Mononuclear cell (primary cell): ENCODE data around the gene VSIG8. TPM values are rescaled to one million over a fixed set of nuclear protein-coding genes. Genes with fewer than 3 reads are reported as not detected.

Experiments
- H3K27me3 ChIP-seq: 2 replicates; pipeline ENCODE4 v1.6.0; 2011; ENCODE audit warnings: low read length, control low read depth; ENCODE audit not compliant: insufficient read depth
- H3K4me1 ChIP-seq: 2 replicates; pipeline ENCODE4 v1.5.1; 2011; ENCODE audit warnings: mild to moderate bottlenecking, low read length, control low read depth; ENCODE audit not compliant: insufficient read depth
- H3K4me3 ChIP-seq: 2 replicates; pipeline ENCODE4 v1.5.1; 2011; ENCODE audit warnings: mild to moderate bottlenecking, low read length, moderate library complexity
- H3K9me3 ChIP-seq: 2 replicates; pipeline ENCODE4 v1.5.1; 2011; ENCODE audit warnings: low read depth, mild to moderate bottlenecking, control low read depth, low read length
- total RNA-seq: library from RNA; depleted of rRNA; stranded (reverse); fragments of >200 nt; gene quantifications from one replicate; pipeline ENCODE4 v1.2.3, GENCODE V29; 2012

VSIG8 gene
- total RNA-seq, 1 donor = 0.10 TPM

DNA sequence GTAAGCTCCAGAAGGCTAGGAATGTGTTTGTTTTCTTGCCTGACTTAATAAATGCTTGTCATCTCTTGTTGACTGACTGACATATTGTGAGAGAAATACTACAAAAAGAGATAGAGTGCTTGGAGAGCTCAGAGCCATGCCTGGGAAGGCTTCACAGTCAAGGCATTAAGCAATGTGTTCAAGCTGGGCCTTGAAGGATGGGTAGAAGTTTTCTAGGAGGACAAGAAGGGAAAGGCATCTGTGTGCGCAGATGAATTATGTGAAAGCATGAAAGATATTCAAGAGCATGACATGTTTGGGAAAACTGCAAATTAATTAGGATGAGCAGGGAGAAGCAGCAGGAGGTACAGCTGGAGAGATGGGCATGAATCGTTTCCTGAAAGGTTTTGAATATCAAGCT lies 30.1 kb downstream of the VSIG8 start:
- peaks cover 27% of the 10 kb centered on the region for H3K4me1 ChIP-seq
- H3K9me3 ChIP-seq = no peaks in the 10 kb centered on the region
- H3K4me3 ChIP-seq = no peak overlapping the region
- H3K27me3 ChIP-seq = no peaks in the 10 kb centered on the region

DNA sequence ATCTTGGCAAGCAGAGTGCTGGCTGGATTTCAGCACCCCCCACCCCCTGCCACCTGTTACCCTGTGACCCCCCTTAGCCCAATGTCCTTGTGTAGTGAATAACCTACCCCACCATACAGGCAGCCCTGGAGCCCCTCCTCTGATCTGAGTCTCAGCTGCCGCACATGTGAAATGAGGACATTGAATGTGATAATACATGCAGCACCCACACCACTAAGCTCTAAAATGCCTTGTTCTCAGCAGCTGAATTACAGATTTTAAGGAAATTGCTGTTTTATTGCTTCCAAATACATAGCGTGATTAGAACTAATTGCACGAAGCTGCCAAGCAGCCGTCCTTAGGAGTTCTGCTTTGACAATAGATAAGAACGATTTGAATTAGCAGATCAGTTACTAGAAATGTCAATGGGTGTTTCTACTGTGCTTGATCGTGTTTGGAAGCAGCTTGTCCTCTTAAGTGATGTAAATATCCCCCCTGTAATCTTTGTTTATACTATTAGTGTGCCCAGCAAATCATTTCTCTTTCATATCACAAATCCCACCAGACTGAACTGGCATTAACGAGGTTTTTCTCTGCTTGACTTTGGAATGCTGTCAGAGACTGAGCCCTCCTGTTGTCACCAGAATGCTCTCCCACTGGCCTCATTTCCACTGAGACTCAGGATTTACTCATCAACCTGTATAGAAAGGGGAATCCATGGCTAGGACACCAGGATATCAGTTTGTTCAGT lies 30.9 kb downstream of the VSIG8 start:
- Histone ChIP-seq H3K4me3 (no peak overlapping the region), H3K27me3 (no peaks in the 10 kb centered on the region), H3K4me1 (peaks cover 34% of the 10 kb centered on the region), H3K9me3 (no peaks in the 10 kb centered on the region)

DNA sequence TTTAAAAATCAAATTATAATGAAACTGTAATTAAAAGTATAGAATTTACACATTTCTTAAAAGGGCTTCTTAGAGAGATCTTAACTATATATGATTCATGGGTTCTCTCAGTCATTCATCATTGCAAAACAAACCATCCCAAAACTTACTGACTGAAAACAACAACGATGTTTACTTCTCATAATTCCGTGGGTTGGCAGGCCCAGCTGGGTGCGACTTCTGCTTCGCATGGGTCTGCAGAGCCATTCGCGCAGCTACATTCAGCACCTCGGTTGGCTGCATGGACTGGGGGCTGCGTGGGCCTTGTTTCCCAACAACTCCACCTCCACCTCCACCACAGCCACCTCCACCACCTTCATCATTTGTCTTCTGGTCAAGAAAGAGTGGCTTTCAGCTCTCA lies 31.7 kb downstream of the VSIG8 start:
- no peak overlapping the region for H3K4me3 ChIP-seq
- peaks cover 43% of the 10 kb centered on the region for H3K4me1 ChIP-seq
- no peaks in the 10 kb centered on the region for H3K27me3 ChIP-seq
- H3K9me3 ChIP-seq = no peaks in the 10 kb centered on the region

DNA sequence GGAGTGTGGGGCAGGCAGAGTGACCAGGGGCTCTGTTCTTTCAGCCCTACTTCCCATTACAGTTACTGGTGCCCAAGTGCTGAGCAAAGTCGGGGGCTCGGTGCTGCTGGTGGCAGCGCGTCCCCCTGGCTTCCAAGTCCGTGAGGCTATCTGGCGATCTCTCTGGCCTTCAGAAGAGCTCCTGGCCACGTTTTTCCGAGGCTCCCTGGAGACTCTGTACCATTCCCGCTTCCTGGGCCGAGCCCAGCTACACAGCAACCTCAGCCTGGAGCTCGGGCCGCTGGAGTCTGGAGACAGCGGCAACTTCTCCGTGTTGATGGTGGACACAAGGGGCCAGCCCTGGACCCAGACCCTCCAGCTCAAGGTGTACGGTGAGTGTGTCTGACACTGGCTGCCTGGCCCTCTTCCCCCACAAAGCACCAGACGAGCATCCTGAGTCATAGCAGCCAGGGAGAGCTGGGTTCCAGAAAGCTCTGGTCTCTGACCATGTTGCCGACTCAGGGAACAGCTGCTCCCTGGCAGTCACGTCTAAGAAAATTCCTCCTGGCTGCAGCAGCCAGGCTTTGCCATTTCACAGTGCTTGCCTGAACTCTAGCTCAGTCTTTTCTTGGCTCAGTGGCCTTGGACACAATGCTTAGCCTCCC lies 32.5 kb downstream of the VSIG8 start:
- H3K4me1 ChIP-seq = peaks cover 51% of the 10 kb centered on the region

DNA sequence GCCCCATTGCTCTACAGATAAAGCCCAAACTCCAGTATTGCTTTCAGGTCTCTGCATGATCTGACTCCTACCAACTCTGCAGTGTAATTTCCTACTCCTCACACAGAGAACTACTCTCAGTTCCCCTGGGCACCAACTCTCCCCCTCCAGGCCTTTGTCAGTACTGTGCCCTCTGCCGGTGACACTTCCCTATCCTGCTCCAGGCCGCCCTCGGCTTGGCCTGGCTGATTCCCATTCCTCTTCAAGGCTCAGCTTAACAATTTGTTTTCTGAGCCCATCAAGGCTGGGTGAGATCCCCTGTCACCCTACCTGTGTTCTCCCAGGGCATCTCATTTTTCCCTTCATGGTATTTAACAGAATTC lies 33.2 kb downstream of the VSIG8 start:
- no peaks in the 10 kb centered on the region for H3K9me3 ChIP-seq
- no peak overlapping the region for H3K4me3 ChIP-seq
- H3K27me3 ChIP-seq = no peaks in the 10 kb centered on the region
- H3K4me1 ChIP-seq = peaks cover 55% of the 10 kb centered on the region

More for the DNA sequence above, 32.5 kb downstream of the VSIG8 start:
- Histone ChIP-seq H3K4me3 (no peak overlapping the region), H3K9me3 (no peaks in the 10 kb centered on the region), H3K27me3 (no peaks in the 10 kb centered on the region)

DNA sequence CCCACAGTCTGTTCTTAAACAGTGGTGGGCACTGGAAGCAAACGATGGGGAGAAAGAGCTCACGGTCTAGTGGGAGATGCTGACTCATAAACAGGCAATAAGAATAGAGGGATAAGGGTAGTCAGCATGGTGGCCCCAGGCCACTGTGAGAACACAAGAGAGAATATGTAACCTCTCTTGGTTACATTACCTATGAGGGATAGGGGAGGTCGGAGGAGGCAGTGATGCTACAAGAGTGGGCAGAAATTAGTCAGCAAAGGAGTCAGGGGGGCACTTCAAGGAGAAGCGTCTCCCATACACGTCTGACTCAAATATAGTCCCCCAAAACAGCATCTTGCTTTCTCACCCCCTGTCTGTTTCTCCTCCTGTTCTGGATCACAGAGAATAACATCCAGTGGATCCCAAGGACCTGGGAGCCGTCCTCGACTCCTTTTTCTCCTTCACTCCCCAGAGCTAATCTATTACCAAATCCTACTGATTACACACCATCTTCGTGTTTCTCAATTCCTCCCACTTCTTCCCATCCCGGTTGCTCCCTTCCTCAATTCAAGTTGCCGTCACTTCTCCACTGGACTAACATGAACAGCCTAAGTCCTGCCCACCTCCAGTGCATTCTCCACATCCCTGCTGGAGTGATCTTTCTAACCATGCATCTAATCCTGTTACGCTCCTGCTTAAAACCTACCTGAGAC lies 33.7 kb downstream of the VSIG8 start:
- Histone ChIP-seq H3K27me3 (no peaks in the 10 kb centered on the region), H3K4me1 (peaks cover 55% of the 10 kb centered on the region), H3K9me3 (no peaks in the 10 kb centered on the region), H3K4me3 (no peak overlapping the region)

DNA sequence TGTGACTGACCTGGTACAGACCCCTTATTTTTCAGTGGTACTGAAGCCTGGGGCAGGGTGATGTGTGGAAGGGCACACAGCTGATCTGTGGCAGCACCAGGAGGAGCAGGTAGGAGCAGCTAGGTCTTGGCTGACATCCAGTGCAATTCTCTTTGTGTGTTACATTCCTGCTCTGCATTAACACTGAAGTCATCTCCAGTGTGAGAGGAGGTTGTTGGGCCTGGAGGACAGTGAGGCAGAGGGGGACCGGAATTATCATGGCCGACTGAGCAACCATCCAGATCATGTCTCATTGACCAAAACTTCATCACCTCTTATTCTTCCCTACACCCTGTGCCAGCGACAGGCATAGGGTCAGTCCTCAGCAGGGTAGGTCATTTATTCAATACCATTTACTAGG lies 34.3 kb downstream of the VSIG8 start:
- H3K9me3 ChIP-seq = no peaks in the 10 kb centered on the region
- no peaks in the 10 kb centered on the region for H3K27me3 ChIP-seq
- H3K4me1 ChIP-seq = peaks cover 55% of the 10 kb centered on the region
- H3K4me3 ChIP-seq = no peak overlapping the region

DNA sequence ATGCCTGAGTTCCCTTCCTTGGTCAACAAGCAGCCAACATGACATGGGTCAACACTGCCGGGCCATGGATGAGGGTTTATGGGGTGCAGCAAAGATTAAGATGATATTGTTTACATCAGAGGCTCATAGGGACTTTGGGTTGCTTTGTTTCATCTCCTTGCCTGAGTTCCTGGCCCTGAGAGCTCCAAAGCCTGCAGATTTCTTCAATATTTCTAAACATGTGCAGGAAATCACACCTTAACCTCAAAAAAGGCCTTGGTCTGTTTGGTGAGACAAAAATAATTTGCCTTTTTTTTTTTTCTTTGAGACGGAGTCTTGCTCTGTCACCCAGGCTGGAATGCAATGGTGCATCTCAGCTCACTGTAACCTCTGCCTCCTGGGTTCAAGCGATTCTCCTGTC lies 34.9 kb downstream of the VSIG8 start:
- no peaks in the 10 kb centered on the region for H3K27me3 ChIP-seq
- peaks cover 55% of the 10 kb centered on the region for H3K4me1 ChIP-seq
- H3K4me3 ChIP-seq = no peak overlapping the region
- no peaks in the 10 kb centered on the region for H3K9me3 ChIP-seq

DNA sequence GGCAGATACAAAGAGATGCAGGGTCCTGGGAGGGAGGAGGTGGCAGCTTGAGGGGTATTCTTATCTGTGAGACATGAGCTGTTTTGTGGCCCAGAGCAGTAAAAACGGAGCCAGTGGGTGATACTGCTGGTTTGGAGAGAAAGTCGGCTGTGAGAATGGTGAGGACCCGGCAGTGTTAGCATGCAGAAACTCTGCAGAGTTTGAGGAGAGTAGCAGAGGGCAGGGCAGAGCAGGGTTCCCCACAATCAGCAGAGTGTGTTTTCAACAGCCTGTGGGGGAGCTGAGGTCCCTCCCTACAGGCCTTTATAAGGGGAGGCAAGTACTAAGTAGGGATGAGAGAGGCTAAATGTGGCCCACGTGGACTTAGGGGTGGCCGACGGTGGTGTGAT lies 35.4 kb downstream of the VSIG8 start:
- Histone ChIP-seq H3K4me1 (peaks cover 55% of the 10 kb centered on the region), H3K4me3 (no peak overlapping the region), H3K9me3 (no peaks in the 10 kb centered on the region), H3K27me3 (no peaks in the 10 kb centered on the region)

DNA sequence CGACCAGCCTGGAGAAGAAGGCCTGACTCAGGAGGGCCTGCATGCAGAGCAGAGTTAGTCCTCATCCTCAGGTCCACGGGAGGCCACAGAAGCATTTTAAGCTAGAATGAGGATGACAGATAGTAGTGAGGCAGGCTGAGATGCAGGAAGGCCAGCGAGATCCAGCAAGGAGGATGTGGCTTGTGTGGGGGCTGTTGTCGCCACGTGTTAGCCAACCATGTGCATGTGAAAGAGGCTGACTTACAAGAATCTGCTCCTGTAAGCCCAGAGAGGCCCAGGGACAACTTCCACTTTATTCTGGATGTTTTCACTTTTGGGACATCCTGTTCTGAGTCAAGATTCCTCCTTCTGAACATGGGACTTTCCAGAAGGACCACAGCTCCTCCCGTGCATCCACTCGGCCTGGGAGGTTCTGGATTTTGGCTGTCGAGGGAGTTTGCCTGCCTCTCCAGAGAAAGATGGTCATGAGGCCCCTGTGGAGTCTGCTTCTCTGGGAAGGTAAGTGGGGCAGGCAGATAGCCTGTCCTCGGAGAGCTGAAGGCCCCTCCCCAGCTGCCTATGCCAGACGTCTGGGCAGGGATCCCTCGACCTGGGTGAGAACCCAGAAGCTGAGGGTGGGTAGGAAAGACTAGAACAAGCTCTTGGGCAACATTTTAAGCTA lies 35.9 kb downstream of the VSIG8 start, which contains the start of gene SLAMF8:
SLAMF8 (plus strand) TSS at position 433 of the 661 bp plus-strand sequence; CDS start at position 459, 26 bp downstream.
- Histone ChIP-seq H3K4me1 (peaks cover 55% of the 10 kb centered on the region), H3K4me3 (no peak within 1 kb of the TSS), H3K27me3 (no peaks in the 10 kb centered on the region), H3K9me3 (no peaks in the 10 kb centered on the region)

DNA sequence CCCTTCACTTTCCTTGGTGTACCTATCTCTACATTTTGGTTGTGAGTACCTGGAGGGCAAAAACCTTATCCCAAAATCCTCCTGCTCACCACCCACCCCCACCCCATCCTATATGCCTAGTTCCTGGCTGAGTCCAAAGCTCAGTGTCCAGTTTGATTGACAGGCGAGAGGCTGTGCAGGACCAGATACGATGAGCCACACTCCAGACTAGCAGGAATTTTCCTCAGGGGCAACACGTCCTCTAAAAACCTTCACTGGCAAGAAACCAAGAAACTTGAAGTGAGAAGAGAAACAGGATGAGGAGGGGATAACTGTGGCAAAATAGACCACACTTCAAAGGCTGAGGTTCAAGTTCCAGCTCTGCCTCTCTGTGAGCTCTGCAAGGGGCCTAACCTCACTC lies 36.9 kb downstream of the VSIG8 start:
- Histone ChIP-seq H3K9me3 (no peaks in the 10 kb centered on the region), H3K27me3 (no peaks in the 10 kb centered on the region), H3K4me3 (no peak overlapping the region), H3K4me1 (peaks cover 55% of the 10 kb centered on the region)

DNA sequence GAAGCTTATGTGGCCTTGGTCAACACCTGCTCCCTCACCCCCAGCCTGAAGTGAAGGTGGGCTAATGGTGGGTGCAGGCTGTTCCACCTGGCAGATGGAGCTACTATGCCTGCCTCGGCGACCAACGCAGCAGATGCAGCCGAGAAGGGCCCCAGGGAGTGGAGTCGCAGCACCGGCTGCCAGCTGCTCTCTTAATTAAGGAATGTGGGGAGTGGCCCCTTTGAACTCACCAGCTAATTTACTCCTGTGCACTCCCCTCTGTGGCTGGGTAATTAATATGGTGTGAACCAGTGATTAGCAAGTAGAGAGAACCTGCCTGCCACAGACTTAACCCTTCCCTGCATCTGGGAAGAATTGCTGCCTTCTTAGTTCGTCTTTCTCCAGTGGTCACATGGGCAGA lies 39.1 kb downstream of the VSIG8 start:
- H3K27me3 ChIP-seq = no peaks in the 10 kb centered on the region
- no peaks in the 10 kb centered on the region for H3K9me3 ChIP-seq
- no peak overlapping the region for H3K4me3 ChIP-seq
- peaks cover 39% of the 10 kb centered on the region for H3K4me1 ChIP-seq

DNA sequence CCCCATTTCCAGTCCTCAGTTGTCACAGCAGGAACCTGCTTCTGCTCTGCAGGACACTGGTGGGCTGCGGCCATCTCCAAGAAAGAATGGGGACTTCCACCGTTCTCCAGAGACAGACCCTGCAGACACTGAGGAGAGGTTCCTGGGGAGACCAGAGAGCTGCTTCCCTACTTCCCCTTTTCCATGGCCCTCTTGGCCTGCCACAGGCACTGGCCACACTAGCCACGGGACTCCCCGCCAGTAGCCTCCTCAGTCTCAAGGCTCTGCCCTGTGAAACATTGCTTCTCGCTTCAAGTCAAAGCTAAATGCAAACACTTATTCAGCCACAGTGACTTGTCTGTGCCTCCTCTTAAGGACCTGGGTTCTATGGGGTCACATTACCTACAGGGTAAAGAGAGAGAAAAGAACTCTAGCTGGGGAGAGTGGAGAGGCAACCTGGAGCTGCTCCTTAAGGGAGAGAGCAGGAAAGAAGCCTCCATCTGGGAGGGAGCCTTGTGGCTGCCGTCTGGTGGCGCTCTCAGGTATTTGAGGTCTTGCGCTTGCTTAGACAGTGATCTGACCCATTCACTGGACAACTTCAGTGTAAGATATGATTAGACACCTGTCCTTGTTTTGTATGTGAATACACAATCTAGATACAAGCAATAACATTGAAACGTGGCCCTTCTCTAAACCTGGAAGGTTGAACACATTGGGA lies 41.1 kb downstream of the VSIG8 start:
- no peaks in the 10 kb centered on the region for H3K9me3 ChIP-seq
- no peak overlapping the region for H3K4me3 ChIP-seq
- peaks cover 18% of the 10 kb centered on the region for H3K4me1 ChIP-seq
- H3K27me3 ChIP-seq = no peaks in the 10 kb centered on the region

DNA sequence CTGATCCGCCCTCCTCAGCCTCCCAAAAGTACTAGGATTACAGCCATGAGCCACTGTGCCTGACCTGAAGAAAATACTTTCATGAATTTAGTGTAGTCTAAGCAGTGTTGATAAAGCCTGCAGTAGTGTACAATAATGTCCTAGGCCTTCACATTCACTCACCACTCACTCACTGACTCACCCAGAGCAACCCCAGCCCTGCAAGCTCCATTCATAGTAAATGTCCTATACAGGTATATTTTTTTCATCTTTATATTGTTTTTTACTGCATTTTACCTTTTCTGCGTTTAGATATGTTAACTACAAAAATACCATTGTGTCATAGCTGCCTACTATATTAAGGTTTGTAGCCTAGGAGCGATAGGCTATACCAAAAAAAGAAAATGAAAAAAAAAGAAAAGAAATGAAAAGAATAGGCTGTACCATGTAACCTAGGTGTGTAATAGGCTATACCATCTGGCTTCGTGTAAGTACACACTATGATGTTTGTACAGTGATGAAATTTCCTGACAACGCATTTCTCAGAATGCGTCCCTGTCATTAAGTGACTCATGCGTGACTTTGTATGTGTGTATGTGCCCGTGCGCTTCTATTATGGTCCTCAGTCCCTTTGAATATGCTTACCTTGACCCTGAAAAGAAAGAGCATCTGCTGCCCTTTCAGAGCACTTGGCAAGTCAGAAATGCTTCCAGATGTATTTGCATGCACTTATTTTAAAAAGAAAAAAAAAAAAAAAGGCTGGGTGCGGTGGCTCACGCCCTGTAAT lies 45.0 kb downstream of the VSIG8 start:
- no peaks in the 10 kb centered on the region for H3K27me3 ChIP-seq
- H3K4me3 ChIP-seq = no peak overlapping the region
- H3K9me3 ChIP-seq = no peaks in the 10 kb centered on the region
- H3K4me1 ChIP-seq = no peaks in the 10 kb centered on the region
